Myocyte (in vitro differentiated cells): ENCODE data around the gene FANCD2. TPM values are rescaled to one million over a fixed set of nuclear protein-coding genes. Genes with fewer than 3 reads are reported as not detected.
A peak's percentile ranks its signal among the peaks of the same experiment; 100 is the strongest.
"Not testable (repeated sequence)": the region's sequence is repeated elsewhere in the genome, so short reads cannot be mapped to it uniquely, and the experiment has no call there.

Source experiments
- DNase-seq: peaks from one replicate; pipeline ENCODE4 v3.0.0-alpha.2; 2012; ENCODE audit warnings: low read depth
- total RNA-seq: library from RNA; depleted of rRNA; stranded (reverse); fragments of >200 nt; gene quantifications from 2 replicates; pipeline ENCODE4 v1.2.3, GENCODE V29; 2014

The FANCD2 gene
- total RNA-seq, 1 donor from 2014 or later: 0.51 TPM

GRCh38 chr3:10012106-10012505 is 14.1 kb upstream of the FANCD2 start:
- DNase-seq: no peak

- DNase-seq: peak; percentile 89
Observed at GRCh38 chr3:10015461-10015904, 10.8 kb upstream of the FANCD2 start.

GRCh38 chr3:10017636-10018292 is 8.5 kb upstream of the FANCD2 start:
- DNase-seq: peak; percentile 86

GRCh38 chr3:10018806-10019205 is 7.4 kb upstream of the FANCD2 start:
- DNase-seq: not testable (repeated sequence)

GRCh38 chr3:10019326-10019725 is 6.9 kb upstream of the FANCD2 start:
- DNase-seq: no peak

- DNase-seq: no peak
Observed at GRCh38 chr3:10021856-10022775, 4.1 kb upstream of the FANCD2 start.

- no peak for DNase-seq
Observed at GRCh38 chr3:10023587-10024310, 2.5 kb upstream of the FANCD2 start.

- no peak for DNase-seq
Observed at GRCh38 chr3:10025205-10026083, 793 bp upstream of the FANCD2 start.

- DNase-seq: no peak
Observed at GRCh38 chr3:10041034-10041433, 14.8 kb downstream of the FANCD2 start.

GRCh38 chr3:10047876-10048275 is 21.6 kb downstream of the FANCD2 start:
- no peak for DNase-seq

- not testable (repeated sequence) for DNase-seq
Observed at GRCh38 chr3:10053054-10053453, 26.8 kb downstream of the FANCD2 start.

- no peak for DNase-seq
Observed at GRCh38 chr3:10055097-10055496, 28.9 kb downstream of the FANCD2 start.

GRCh38 chr3:10070077-10070476 is 43.8 kb downstream of the FANCD2 start:
- not testable (repeated sequence) for DNase-seq

- DNase-seq: no peak
Observed at GRCh38 chr3:10074666-10075065, 48.4 kb downstream of the FANCD2 start.

GRCh38 chr3:10081871-10082270 is 55.6 kb downstream of the FANCD2 start:
- no peak for DNase-seq

- DNase-seq: no peak
Observed at GRCh38 chr3:10085738-10086137, 59.5 kb downstream of the FANCD2 start.

- DNase-seq: peak; percentile 12
Observed at GRCh38 chr3:10088256-10088655, 62.0 kb downstream of the FANCD2 start.

GRCh38 chr3:10090179-10090578 is 63.9 kb downstream of the FANCD2 start:
- no peak for DNase-seq

- DNase-seq: not testable (repeated sequence)
Observed at GRCh38 chr3:10090774-10091173, 64.5 kb downstream of the FANCD2 start.

- not testable (repeated sequence) for DNase-seq
Observed at GRCh38 chr3:10091387-10091786, 65.2 kb downstream of the FANCD2 start.

GRCh38 chr3:10093678-10094077 is 67.4 kb downstream of the FANCD2 start:
- no peak for DNase-seq
